Fibroblast of lung (primary cell): ENCODE measurements around the gene TAF1C.

Source experiments
- EZH2 ChIP-seq: IDR thresholded peaks from 2 replicates; pipeline ENCODE4 v1.5.1; 2012; ENCODE audit warnings: low read length, control low read depth, mild to moderate bottlenecking; ENCODE audit errors: missing control alignments
- TF ChIP-seq, protein P1 (sequence below), 2 donors: IDR thresholded peaks in 1 of 2; conservative IDR thresholded peaks in 1 of 2; 1 replicate in 1 of 2; 2 replicates in 1 of 2; pipeline ENCODE4 v1.5.1; 2011 to 2012; ENCODE audit warnings: low read length in 2 of 2, control low read depth in 1 of 2, inconsistent platforms in 1 of 2, low read depth in 1 of 2, mild to moderate bottlenecking in 1 of 2

- TF ChIP-seq, protein P1, sequence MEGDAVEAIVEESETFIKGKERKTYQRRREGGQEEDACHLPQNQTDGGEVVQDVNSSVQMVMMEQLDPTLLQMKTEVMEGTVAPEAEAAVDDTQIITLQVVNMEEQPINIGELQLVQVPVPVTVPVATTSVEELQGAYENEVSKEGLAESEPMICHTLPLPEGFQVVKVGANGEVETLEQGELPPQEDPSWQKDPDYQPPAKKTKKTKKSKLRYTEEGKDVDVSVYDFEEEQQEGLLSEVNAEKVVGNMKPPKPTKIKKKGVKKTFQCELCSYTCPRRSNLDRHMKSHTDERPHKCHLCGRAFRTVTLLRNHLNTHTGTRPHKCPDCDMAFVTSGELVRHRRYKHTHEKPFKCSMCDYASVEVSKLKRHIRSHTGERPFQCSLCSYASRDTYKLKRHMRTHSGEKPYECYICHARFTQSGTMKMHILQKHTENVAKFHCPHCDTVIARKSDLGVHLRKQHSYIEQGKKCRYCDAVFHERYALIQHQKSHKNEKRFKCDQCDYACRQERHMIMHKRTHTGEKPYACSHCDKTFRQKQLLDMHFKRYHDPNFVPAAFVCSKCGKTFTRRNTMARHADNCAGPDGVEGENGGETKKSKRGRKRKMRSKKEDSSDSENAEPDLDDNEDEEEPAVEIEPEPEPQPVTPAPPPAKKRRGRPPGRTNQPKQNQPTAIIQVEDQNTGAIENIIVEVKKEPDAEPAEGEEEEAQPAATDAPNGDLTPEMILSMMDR (conservative IDR thresholded peaks at IDR 0.05 in 1 of 2, IDR thresholded peaks at IDR 0.05 in 1 of 2; ENCODE audit: low read depth in 1 of 2, low read length in 2 of 2), result no peak
- no peak for TF ChIP-seq EZH2
Measured at GRCh38 chr16:84178892-84179611, 7.8 kb downstream of the TAF1C start.
